OCI-LY1 (cell line): ENCODE results near the gene GCKR.
"Not testable (repeated sequence)": the region's sequence is repeated elsewhere in the genome, so short reads cannot be mapped to it uniquely, and the experiment has no call there.

ENCODE experiments used
- EZH2 ChIP-seq: fragments of 200-600 bp; sonication (generic), shearing (Covaris generic); IDR thresholded peaks from 2 replicates; pipeline ENCODE4 v1.8.0; 2017; ENCODE audit warnings: borderline replicate concordance, mixed run types, mild to moderate bottlenecking, antibody characterized with exemption, low read length, moderate library complexity, mixed read lengths
- TF ChIP-seq, protein P1 (sequence below): fragments of 200-600 bp; sonication (generic), shearing (Covaris generic); IDR thresholded peaks from 2 replicates; pipeline ENCODE4 v1.5.1; 2017; ENCODE audit warnings: mild to moderate bottlenecking, antibody characterized with exemption, low read length, moderate library complexity, mixed read lengths

GRCh38 chr2:27538839-27539450 lies 42.3 kb downstream of the GCKR start:
- TF ChIP-seq, protein P1, sequence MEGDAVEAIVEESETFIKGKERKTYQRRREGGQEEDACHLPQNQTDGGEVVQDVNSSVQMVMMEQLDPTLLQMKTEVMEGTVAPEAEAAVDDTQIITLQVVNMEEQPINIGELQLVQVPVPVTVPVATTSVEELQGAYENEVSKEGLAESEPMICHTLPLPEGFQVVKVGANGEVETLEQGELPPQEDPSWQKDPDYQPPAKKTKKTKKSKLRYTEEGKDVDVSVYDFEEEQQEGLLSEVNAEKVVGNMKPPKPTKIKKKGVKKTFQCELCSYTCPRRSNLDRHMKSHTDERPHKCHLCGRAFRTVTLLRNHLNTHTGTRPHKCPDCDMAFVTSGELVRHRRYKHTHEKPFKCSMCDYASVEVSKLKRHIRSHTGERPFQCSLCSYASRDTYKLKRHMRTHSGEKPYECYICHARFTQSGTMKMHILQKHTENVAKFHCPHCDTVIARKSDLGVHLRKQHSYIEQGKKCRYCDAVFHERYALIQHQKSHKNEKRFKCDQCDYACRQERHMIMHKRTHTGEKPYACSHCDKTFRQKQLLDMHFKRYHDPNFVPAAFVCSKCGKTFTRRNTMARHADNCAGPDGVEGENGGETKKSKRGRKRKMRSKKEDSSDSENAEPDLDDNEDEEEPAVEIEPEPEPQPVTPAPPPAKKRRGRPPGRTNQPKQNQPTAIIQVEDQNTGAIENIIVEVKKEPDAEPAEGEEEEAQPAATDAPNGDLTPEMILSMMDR = not testable (repeated sequence)
- TF ChIP-seq EZH2 = not testable (repeated sequence)
